Spleen (tissue), 11 donors: ENCODE data around the gene CD19. TPM values are rescaled to one million over a fixed set of nuclear protein-coding genes. Genes with fewer than 3 reads are reported as not detected.

Experiments used
- DNase-seq: peaks from one replicate; pipeline ENCODE4 v3.0.0-alpha.2; 2020
- H3K27ac ChIP-seq, 8 donors: fragments of 200-600 bp; sonication (generic) in 7 of 8; 1 replicate in 4 of 8; 2 replicates in 4 of 8; pipeline versions ENCODE4 v1.5.0 to v1.8.0; 2016 to 2021; ENCODE audit warnings: inconsistent platforms in 4 of 8, mild to moderate bottlenecking in 4 of 8, moderate library complexity in 1 of 8
- H3K27me3 ChIP-seq, 7 donors: fragments of 200-600 bp; sonication (generic) in 6 of 7; replicated peaks in 1 of 7; 1 replicate in 4 of 7; 2 replicates in 3 of 7; pipeline versions ENCODE4 v1.5.0 to v1.8.0; 2016 to 2021; ENCODE audit warnings: inconsistent platforms in 3 of 7, mild to moderate bottlenecking in 1 of 7
- H3K36me3 ChIP-seq, 6 donors: fragments of 200-600 bp; sonication (generic) in 5 of 6; 1 replicate in 4 of 6; 2 replicates in 2 of 6; pipeline versions ENCODE4 v1.5.0 to v1.8.0; 2016 to 2021; ENCODE audit warnings: inconsistent platforms in 2 of 6
- H3K4me1 ChIP-seq, 6 donors: fragments of 200-600 bp; sonication (generic) in 5 of 6; 1 replicate in 3 of 6; 2 replicates in 3 of 6; pipeline versions ENCODE4 v1.5.0 to v1.8.0; 2016 to 2021; ENCODE audit warnings: inconsistent platforms in 3 of 6
- H3K4me3 ChIP-seq, 8 donors: fragments of 200-600 bp; sonication (generic) in 7 of 8; 1 replicate in 4 of 8; 2 replicates in 4 of 8; pipeline versions ENCODE4 v1.5.0 to v1.8.0; 2016 to 2021; ENCODE audit warnings: inconsistent platforms in 4 of 8, mild to moderate bottlenecking in 4 of 8, moderate library complexity in 2 of 8
- H3K9me3 ChIP-seq, 8 donors: fragments of 200-600 bp; sonication (generic) in 7 of 8; 1 replicate in 4 of 8; 2 replicates in 4 of 8; pipeline versions ENCODE4 v1.5.0 to v1.8.0; 2016 to 2021; ENCODE audit warnings: inconsistent platforms in 4 of 8
- CTCF ChIP-seq, 11 experiments: fragments of 200-600 bp in 7 of 11; fragments of 450-650 bp in 4 of 11; sonication (generic) in 4 of 11; IDR thresholded peaks in 8 of 11; conservative IDR thresholded peaks in 3 of 11; 1 replicate in 7 of 11; 2 replicates in 4 of 11; pipeline versions ENCODE4 v1.4.0 to v1.8.0; 2016 to 2021; ENCODE audit warnings: antibody characterized with exemption in 11 of 11, inconsistent platforms in 4 of 11, mild to moderate bottlenecking in 1 of 11
- POLR2A ChIP-seq, 3 donors: fragments of 450-650 bp; IDR thresholded peaks; one replicate each; pipeline ENCODE4 v1.5.1; 2017; ENCODE audit warnings: antibody characterized with exemption in 3 of 3, mild to moderate bottlenecking in 1 of 3
- POLR2AphosphoS5 ChIP-seq, 3 donors: sonication (generic); formaldehyde crosslinking; IDR thresholded peaks; one replicate each; pipeline ENCODE4 v1.5.1; 2017; ENCODE audit warnings: antibody characterized with exemption in 3 of 3
- WGBS, 5 donors: extraction: QIAGEN DNeasy Blood & Tissue Kit in 3 of 5; methylation state at CpG; one replicate each; pipeline versions ENCODE4 v1.1.5 to v1.1.7; 2013 to 2018; 5-methylcytosine and 5-hydroxymethylcytosine counted together
- intact Hi-C: fragments of 100-400 bp; cut with DNase I; formaldehyde crosslinking; loops from one replicate; pipeline ENCODE4 v1.15.0; 2023; ENCODE audit warnings: low total_unique reads
- polyA plus RNA-seq, 3 donors: library from polyadenylated mRNA; stranded (reverse); fragments of 200-250 nt; gene quantifications; one replicate each; pipeline ENCODE4 v1.2.1, GENCODE V29; 2013
- total RNA-seq, 7 donors: library from RNA; depleted of rRNA in 3 of 7; stranded (reverse); fragments of >200 nt in 3 of 7; fragmentation: NEBNext Ultra II Directional in 4 of 7; extraction: Animal tissue kit (Norgen Biotek cat#: 25700) in 4 of 7; gene quantifications; one replicate each; pipeline versions ENCODE4 v1.1.0 to v1.2.1, GENCODE V29; 2016 to 2021
- donor health status: healthy with polysubstance abuse.
- donor health status: DM: no; HTN: no; CAD: no; lungs with moderate emphysema.
- donor health status: DM: no; HTN: no; CAD: no.
- donor health status: Bipolar disorder and iron deficiency.
- donor health status: healthy.
- donor health status: DM: no; HTN: no; CAD: no.
- donor health status: DM: yes; HTN: yes; CAD: no.

CD19 gene
- total and polyA plus RNA-seq, 10 donors, result 77.0 to 312 (median 109) TPM

DNA sequence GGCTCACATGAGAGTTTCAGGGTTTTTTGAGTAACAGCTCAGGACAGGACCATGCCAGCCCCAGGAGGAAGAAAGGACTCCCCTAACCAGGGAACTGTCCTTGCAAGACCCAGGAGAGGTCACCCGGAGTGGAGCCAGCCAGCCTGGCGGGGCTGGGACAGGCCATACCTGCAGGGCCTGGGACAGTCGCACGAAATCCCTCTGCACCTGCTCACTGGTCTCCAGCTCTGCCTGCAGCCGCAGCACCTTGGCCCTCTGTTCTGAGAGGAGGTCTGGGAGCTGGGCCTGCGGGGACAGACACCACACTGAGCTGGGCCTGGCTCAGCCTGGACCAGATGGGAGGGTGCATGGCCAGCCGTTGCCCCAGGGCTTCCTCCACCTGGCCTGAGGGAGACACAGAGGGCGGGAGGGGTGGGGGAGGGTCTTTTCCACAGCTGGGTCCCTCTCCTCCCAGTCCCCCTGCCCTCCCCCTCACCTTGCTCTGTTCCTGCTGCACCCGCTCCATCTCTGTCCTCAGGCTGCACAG is 26.5 kb upstream of the CD19 start:
- Histone ChIP-seq H3K27me3 (no peaks in the 10 kb centered on the region), H3K36me3 (peaks cover 2 to 68% (median 55%) of the 10 kb centered on the region in 6 donors), H3K4me1 (peaks cover 0 to 32% (median 4%) of the 10 kb centered on the region in 6 donors), H3K27ac (no peak overlapping the region), H3K9me3 (no peaks in the 10 kb centered on the region), H3K4me3 (no peak overlapping the region)
- 89 to 100% (median 93%) methylated on average over 7 to 9 of the region's 9 CpGs for WGBS, 5 donors
- TF ChIP-seq POLR2AphosphoS5 (IDR thresholded peaks at IDR 0.05), result no peak
- TF ChIP-seq CTCF (IDR thresholded peaks at IDR 0.05 in 8 of 11, conservative IDR thresholded peaks at IDR 0.05 in 3 of 11), result no peak
- TF ChIP-seq POLR2A (IDR thresholded peaks at IDR 0.05), result no peak
- DNase-seq, result no peak
- intact Hi-C loops, result no loop called here

DNA sequence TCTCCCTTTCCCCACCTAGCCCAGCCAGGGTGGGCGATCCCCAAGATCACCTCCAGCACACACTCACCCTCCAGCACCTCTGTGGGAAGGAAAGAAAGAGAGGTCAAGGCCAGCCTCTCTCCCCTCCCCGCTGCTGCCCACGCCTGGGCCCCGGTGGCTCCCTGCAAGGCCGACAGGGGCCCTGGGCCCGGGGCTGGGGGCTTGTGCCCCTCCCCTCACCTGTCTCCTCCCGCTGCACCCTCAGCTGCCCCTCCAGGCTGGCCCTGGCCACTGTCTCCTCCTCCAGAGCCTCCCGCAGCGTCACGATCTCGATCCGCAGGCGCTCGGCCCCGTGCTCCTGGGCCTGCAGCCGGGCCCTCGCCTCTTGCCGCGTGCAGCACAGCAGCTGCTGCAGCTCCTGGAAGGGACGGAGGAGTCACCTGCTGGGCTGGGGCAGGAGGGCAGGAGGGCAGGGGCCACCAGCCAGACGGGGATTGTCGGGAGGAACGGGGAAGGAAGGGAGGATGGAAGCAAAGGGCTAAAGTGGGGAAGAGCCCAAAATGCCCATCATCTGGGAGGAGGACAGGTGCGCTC is 25.9 kb upstream of the CD19 start:
- H3K9me3 ChIP-seq, result no peaks in the 10 kb centered on the region
- TF ChIP-seq POLR2A (IDR thresholded peaks at IDR 0.05) (no peak), POLR2AphosphoS5 (IDR thresholded peaks at IDR 0.05) (peak in 1 of 3 donors; percentile 59)
- H3K4me1 ChIP-seq, result peaks cover 0 to 38% (median 9%) of the 10 kb centered on the region in 6 donors
- H3K27me3 ChIP-seq, result no peaks in the 10 kb centered on the region
- no peak for DNase-seq
- no peak overlapping the region for H3K27ac ChIP-seq
- peaks cover 2 to 74% (median 60%) of the 10 kb centered on the region in 6 donors for H3K36me3 ChIP-seq
- WGBS, 5 donors, result 87 to 96% (median 89%) methylated on average over 22 to 24 of the region's 24 CpGs
- intact Hi-C loops, result no loop called here
- no peak overlapping the region for H3K4me3 ChIP-seq

GRCh38 chr16:28910086-28911031 is 21.4 kb upstream of the CD19 start:
- TF ChIP-seq POLR2AphosphoS5 (IDR thresholded peaks at IDR 0.05) (peak in 2 of 3 donors; percentile 26 to 57), POLR2A (IDR thresholded peaks at IDR 0.05) (no peak), CTCF (IDR thresholded peaks at IDR 0.05 in 8 of 11, conservative IDR thresholded peaks at IDR 0.05 in 3 of 11) (no peak)
- Histone ChIP-seq H3K9me3 (no peaks in the 10 kb centered on the region), H3K27ac (peak overlapping the region in 4 of 8 donors; percentile 15 to 72 (median 50)), H3K4me3 (no peak overlapping the region), H3K36me3 (peaks cover 2 to 100% (median 82%) of the 10 kb centered on the region in 6 donors), H3K27me3 (no peaks in the 10 kb centered on the region), H3K4me1 (peaks cover 0 to 23% (median 6%) of the 10 kb centered on the region in 6 donors)
- intact Hi-C loops, result no loop called here
- DNase-seq, result no peak
- 73 to 83% (median 79%) methylated on average over 17 to 19 of the region's 19 CpGs for WGBS, 5 donors

DNA sequence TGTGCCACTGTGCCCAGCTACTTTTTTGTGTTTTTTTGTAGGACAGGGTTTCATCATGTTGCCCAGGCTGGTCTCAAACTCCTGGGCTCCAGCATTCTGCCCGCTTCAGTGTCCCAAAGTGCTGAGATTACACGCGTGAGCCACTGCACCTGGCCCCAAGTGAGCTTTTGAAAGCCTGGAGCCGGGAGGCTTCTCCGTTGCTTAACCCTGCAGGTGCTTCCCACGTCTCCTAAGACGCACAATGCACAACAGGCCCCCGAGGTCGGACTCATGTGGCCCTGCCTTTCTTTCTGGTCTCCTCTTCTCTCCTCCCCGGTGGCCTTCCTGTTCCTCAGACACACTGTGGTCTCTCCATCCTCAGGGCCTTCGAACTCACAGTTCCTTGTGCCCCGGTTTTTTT is 19.2 kb upstream of the CD19 start:
- H3K4me1 ChIP-seq, result peaks cover 0 to 23% (median 6%) of the 10 kb centered on the region in 6 donors
- no peaks in the 10 kb centered on the region for H3K9me3 ChIP-seq
- 85 to 92% (median 90%) methylated on average over 12 of the region's 12 CpGs for WGBS, 5 donors
- no peak overlapping the region for H3K4me3 ChIP-seq
- no peak overlapping the region for H3K27ac ChIP-seq
- TF ChIP-seq CTCF (IDR thresholded peaks at IDR 0.05 in 8 of 11, conservative IDR thresholded peaks at IDR 0.05 in 3 of 11) (no peak), POLR2A (IDR thresholded peaks at IDR 0.05) (no peak), POLR2AphosphoS5 (IDR thresholded peaks at IDR 0.05) (no peak)
- no peak for DNase-seq
- intact Hi-C loops, result no loop called here
- H3K36me3 ChIP-seq, result peaks cover 4 to 100% (median 77%) of the 10 kb centered on the region in 6 donors
- no peaks in the 10 kb centered on the region for H3K27me3 ChIP-seq
